SK-N-SH treated with all-trans-retinoic acid at 6 μM for 48 hours (cell line): ENCODE measurements around the gene CARD8.

Source experiments
- ATAC-seq: fragments of 200-7000 bp; cut with Tn5 transposase; 3 replicates; pipeline ENCODE4 v1.9.1; 2020; ENCODE audit warnings: mild to moderate bottlenecking, moderate library complexity
- ARNTL ChIP-seq: fragments of 450-650 bp; formaldehyde crosslinking; IDR thresholded peaks from 2 replicates; pipeline ENCODE4 v1.5.0; 2020; ENCODE audit warnings: low read depth, mild to moderate bottlenecking, moderate library complexity, borderline replicate concordance
- BACH2 ChIP-seq: fragments of 250-450 bp; sonication (Bioruptor Pico); IDR thresholded peaks from 2 replicates; pipeline ENCODE4 v1.9.0; 2021; ENCODE audit warnings: mild to moderate bottlenecking, borderline replicate concordance
- CSDC2 ChIP-seq: fragments of 250-450 bp; sonication (Bioruptor Pico); IDR thresholded peaks from 2 replicates; pipeline ENCODE4 v1.5.0; 2020; ENCODE audit warnings: mild to moderate bottlenecking, moderate library complexity
- ESRRG ChIP-seq: fragments of 250-450 bp; sonication (Bioruptor Pico); IDR thresholded peaks from 2 replicates; pipeline ENCODE4 v1.6.1; 2021; ENCODE audit warnings: mild to moderate bottlenecking
- GLIS3 ChIP-seq: fragments of 250-450 bp; sonication (Bioruptor Pico); IDR thresholded peaks from 2 replicates; pipeline ENCODE4 v1.5.0; 2020; ENCODE audit warnings: mild to moderate bottlenecking, moderate library complexity
- ISL1 ChIP-seq: fragments of 250-450 bp; sonication (Bioruptor Pico); IDR thresholded peaks from 2 replicates; pipeline ENCODE4 v2.1.2; 2022; ENCODE audit warnings: mild to moderate bottlenecking, moderate library complexity
- OSR1 ChIP-seq: fragments of 250-450 bp; sonication (Bioruptor Pico); IDR thresholded peaks from 2 replicates; pipeline ENCODE4 v1.8.0; 2022; ENCODE audit warnings: moderate library complexity, mild to moderate bottlenecking, inconsistent platforms
- PPARA ChIP-seq: fragments of 250-450 bp; sonication (Bioruptor Pico); IDR thresholded peaks from 2 replicates; pipeline ENCODE4 v1.5.0; 2020; ENCODE audit warnings: mild to moderate bottlenecking, borderline replicate concordance
- SNAI2 ChIP-seq: fragments of 250-450 bp; sonication (Bioruptor Pico); IDR thresholded peaks from 2 replicates; pipeline ENCODE4 v1.5.0; 2020; ENCODE audit warnings: mild to moderate bottlenecking, moderate library complexity
- TCF4 ChIP-seq: fragments of 250-450 bp; sonication (Bioruptor Pico); IDR thresholded peaks from 2 replicates; pipeline ENCODE4 v1.8.0; 2021; ENCODE audit warnings: mild to moderate bottlenecking, moderate library complexity, borderline replicate concordance
- TOX ChIP-seq: fragments of 250-450 bp; sonication (Bioruptor Pico); IDR thresholded peaks from 2 replicates; pipeline ENCODE4 v1.8.0; 2021; ENCODE audit warnings: mild to moderate bottlenecking, moderate library complexity, borderline replicate concordance
- ZC3H10 ChIP-seq: fragments of 250-450 bp; sonication (Bioruptor Pico); IDR thresholded peaks from 2 replicates; pipeline ENCODE4 v1.5.1; 2021; ENCODE audit warnings: mild to moderate bottlenecking, moderate library complexity
- ZFP3 ChIP-seq: fragments of 250-450 bp; sonication (Bioruptor Pico); IDR thresholded peaks from 2 replicates; pipeline ENCODE4 v1.5.0; 2020; ENCODE audit warnings: mild to moderate bottlenecking, moderate library complexity
- ZNF565 ChIP-seq: fragments of 450-650 bp; formaldehyde crosslinking; conservative IDR thresholded peaks from 2 replicates; pipeline ENCODE4 v1.5.0; 2020; ENCODE audit warnings: low read depth, mild to moderate bottlenecking, moderate library complexity
- ZNF70 ChIP-seq: fragments of 450-650 bp; formaldehyde crosslinking; IDR thresholded peaks from 2 replicates; pipeline ENCODE4 v1.5.0; 2020; ENCODE audit warnings: mild to moderate bottlenecking, moderate library complexity
- ZNF8 ChIP-seq: fragments of 450-650 bp; formaldehyde crosslinking; IDR thresholded peaks from 2 replicates; pipeline ENCODE4 v1.5.0; 2020; ENCODE audit warnings: mild to moderate bottlenecking, moderate library complexity
- TF ChIP-seq, protein P1 (sequence below): fragments of 250-450 bp; sonication (Bioruptor Pico); IDR thresholded peaks from 2 replicates; pipeline ENCODE4 v1.5.0; 2020; ENCODE audit warnings: mild to moderate bottlenecking, moderate library complexity
- TF ChIP-seq, protein P2 (sequence below): fragments of 250-450 bp; sonication (Bioruptor Pico); IDR thresholded peaks from 2 replicates; pipeline ENCODE4 v1.8.0; 2020; ENCODE audit warnings: mild to moderate bottlenecking, moderate library complexity, borderline replicate concordance
- TF ChIP-seq, protein P3 (sequence below): fragments of 250-450 bp; sonication (Bioruptor Pico); IDR thresholded peaks from 2 replicates; pipeline ENCODE4 v1.8.0; 2021; ENCODE audit warnings: low read depth, mild to moderate bottlenecking, moderate library complexity, borderline replicate concordance
- TF ChIP-seq, protein P4 (sequence below): fragments of 250-450 bp; sonication (Bioruptor Pico); IDR thresholded peaks from 2 replicates; pipeline ENCODE4 v1.5.1; 2020; ENCODE audit warnings: low read depth, mild to moderate bottlenecking, moderate library complexity
- TF ChIP-seq, protein P5 (sequence below): fragments of 250-450 bp; sonication (Bioruptor Pico); IDR thresholded peaks from 2 replicates; pipeline ENCODE4 v1.5.1; 2021; ENCODE audit warnings: mild to moderate bottlenecking, moderate library complexity

CARD8 gene

DNA sequence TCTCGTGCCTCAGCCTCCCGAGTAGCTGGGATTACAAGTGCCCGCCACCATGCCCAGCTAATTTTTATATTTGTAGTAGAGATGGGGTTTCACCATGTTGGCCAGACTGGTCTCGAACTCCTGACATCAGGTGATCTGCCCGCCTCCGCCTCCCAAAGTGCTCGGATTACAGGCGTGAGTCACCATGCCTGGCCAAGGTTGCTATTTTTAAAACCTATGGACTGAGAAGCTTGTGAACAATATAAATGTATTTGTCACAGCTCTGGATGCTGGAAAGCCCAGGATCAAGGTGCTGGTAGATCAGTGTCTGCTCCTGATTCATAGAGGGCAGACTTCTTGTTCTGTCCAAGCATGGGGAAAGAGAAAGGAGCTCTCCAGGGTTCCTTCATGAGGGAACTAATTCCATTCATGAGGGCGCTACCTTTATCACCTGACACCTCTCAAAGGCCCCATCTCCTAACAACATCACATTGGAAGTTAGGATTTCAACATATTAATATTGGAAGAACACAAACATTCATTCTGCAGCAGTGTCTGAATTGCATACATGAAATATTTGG is 16.1 kb downstream of the CARD8 start:
- peak; percentile 44; the same call in 2 of the 3 replicates for ATAC-seq
- TF ChIP-seq ZC3H10 (CRISPR knock-in tag) = no peak
- TF ChIP-seq ARNTL (CRISPR knock-in tag) = no peak
- TF ChIP-seq, protein P1, sequence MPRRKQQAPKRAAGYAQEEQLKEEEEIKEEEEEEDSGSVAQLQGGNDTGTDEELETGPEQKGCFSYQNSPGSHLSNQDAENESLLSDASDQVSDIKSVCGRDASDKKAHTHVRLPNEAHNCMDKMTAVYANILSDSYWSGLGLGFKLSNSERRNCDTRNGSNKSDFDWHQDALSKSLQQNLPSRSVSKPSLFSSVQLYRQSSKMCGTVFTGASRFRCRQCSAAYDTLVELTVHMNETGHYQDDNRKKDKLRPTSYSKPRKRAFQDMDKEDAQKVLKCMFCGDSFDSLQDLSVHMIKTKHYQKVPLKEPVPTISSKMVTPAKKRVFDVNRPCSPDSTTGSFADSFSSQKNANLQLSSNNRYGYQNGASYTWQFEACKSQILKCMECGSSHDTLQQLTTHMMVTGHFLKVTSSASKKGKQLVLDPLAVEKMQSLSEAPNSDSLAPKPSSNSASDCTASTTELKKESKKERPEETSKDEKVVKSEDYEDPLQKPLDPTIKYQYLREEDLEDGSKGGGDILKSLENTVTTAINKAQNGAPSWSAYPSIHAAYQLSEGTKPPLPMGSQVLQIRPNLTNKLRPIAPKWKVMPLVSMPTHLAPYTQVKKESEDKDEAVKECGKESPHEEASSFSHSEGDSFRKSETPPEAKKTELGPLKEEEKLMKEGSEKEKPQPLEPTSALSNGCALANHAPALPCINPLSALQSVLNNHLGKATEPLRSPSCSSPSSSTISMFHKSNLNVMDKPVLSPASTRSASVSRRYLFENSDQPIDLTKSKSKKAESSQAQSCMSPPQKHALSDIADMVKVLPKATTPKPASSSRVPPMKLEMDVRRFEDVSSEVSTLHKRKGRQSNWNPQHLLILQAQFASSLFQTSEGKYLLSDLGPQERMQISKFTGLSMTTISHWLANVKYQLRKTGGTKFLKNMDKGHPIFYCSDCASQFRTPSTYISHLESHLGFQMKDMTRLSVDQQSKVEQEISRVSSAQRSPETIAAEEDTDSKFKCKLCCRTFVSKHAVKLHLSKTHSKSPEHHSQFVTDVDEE (CRISPR knock-in tag) = no peak
- TF ChIP-seq, protein P2, sequence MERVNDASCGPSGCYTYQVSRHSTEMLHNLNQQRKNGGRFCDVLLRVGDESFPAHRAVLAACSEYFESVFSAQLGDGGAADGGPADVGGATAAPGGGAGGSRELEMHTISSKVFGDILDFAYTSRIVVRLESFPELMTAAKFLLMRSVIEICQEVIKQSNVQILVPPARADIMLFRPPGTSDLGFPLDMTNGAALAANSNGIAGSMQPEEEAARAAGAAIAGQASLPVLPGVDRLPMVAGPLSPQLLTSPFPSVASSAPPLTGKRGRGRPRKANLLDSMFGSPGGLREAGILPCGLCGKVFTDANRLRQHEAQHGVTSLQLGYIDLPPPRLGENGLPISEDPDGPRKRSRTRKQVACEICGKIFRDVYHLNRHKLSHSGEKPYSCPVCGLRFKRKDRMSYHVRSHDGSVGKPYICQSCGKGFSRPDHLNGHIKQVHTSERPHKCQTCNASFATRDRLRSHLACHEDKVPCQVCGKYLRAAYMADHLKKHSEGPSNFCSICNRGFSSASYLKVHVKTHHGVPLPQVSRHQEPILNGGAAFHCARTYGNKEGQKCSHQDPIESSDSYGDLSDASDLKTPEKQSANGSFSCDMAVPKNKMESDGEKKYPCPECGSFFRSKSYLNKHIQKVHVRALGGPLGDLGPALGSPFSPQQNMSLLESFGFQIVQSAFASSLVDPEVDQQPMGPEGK (CRISPR knock-in tag) = no peak
- no peak for TF ChIP-seq ESRRG (CRISPR knock-in tag)
- TF ChIP-seq, protein P3, sequence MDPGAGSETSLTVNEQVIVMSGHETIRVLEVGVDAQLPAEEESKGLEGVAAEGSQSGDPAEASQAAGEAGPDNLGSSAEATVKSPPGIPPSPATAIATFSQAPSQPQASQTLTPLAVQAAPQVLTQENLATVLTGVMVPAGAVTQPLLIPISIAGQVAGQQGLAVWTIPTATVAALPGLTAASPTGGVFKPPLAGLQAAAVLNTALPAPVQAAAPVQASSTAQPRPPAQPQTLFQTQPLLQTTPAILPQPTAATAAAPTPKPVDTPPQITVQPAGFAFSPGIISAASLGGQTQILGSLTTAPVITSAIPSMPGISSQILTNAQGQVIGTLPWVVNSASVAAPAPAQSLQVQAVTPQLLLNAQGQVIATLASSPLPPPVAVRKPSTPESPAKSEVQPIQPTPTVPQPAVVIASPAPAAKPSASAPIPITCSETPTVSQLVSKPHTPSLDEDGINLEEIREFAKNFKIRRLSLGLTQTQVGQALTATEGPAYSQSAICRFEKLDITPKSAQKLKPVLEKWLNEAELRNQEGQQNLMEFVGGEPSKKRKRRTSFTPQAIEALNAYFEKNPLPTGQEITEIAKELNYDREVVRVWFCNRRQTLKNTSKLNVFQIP (CRISPR knock-in tag) = no peak
- no peak for TF ChIP-seq CSDC2
- TF ChIP-seq GLIS3 (CRISPR knock-in tag) = no peak
- no peak for TF ChIP-seq TOX (CRISPR knock-in tag)
- TF ChIP-seq ZNF8 (CRISPR knock-in tag) = no peak
- TF ChIP-seq, protein P4, sequence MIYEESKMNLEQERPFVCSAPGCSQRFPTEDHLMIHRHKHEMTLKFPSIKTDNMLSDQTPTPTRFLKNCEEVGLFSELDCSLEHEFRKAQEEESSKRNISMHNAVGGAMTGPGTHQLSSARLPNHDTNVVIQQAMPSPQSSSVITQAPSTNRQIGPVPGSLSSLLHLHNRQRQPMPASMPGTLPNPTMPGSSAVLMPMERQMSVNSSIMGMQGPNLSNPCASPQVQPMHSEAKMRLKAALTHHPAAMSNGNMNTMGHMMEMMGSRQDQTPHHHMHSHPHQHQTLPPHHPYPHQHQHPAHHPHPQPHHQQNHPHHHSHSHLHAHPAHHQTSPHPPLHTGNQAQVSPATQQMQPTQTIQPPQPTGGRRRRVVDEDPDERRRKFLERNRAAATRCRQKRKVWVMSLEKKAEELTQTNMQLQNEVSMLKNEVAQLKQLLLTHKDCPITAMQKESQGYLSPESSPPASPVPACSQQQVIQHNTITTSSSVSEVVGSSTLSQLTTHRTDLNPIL (CRISPR knock-in tag) = no peak
- TF ChIP-seq PPARA (CRISPR knock-in tag) = no peak
- TF ChIP-seq OSR1 (CRISPR knock-in tag) = no peak
- TF ChIP-seq SNAI2 (CRISPR knock-in tag) = no peak
- no peak for TF ChIP-seq ZNF565
- TF ChIP-seq ZFP3 (CRISPR knock-in tag) = no peak
- TF ChIP-seq TCF4 (CRISPR knock-in tag) = no peak
- TF ChIP-seq, protein P5, sequence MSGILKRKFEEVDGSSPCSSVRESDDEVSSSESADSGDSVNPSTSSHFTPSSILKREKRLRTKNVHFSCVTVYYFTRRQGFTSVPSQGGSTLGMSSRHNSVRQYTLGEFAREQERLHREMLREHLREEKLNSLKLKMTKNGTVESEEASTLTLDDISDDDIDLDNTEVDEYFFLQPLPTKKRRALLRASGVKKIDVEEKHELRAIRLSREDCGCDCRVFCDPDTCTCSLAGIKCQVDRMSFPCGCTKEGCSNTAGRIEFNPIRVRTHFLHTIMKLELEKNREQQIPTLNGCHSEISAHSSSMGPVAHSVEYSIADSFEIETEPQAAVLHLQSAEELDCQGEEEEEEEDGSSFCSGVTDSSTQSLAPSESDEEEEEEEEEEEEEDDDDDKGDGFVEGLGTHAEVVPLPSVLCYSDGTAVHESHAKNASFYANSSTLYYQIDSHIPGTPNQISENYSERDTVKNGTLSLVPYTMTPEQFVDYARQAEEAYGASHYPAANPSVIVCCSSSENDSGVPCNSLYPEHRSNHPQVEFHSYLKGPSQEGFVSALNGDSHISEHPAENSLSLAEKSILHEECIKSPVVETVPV (CRISPR knock-in tag) = no peak
- TF ChIP-seq ISL1 = no peak

DNA sequence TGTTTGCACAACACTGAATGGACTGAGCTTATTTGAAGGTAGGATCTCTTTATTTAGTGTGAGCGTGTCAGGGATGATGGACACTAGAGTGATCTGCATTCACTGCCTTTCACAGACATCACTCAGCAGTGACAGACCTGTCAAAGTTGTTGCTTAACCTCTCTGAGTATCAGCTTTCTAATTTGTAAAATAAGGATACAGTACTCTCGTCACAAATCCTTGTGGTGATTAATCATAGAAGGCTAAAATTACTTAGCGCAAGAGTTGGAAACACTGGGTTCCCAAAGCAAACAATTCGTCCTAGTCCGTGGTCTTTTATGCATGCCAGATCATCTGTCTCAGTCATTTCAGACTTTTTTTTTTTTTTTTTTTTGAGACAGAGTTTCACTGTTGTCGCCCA is 16.6 kb downstream of the CARD8 start:
- no peak for TF ChIP-seq ZC3H10 (CRISPR knock-in tag)
- no peak for TF ChIP-seq PPARA (CRISPR knock-in tag)
- TF ChIP-seq CSDC2 = no peak
- TF ChIP-seq, protein P4 (CRISPR knock-in tag) = no peak
- TF ChIP-seq TOX (CRISPR knock-in tag) = no peak
- TF ChIP-seq ZNF70 (CRISPR knock-in tag) = no peak
- no peak for TF ChIP-seq BACH2
- no peak for ATAC-seq
